Endothelial cell of umbilical vein (primary cell): ENCODE measurements around the gene SLC39A12. TPM values are rescaled to one million over a fixed set of nuclear protein-coding genes. Genes with fewer than 3 reads are reported as not detected.

Source experiments
- BruUV-seq: library from RNA; stranded (reverse); fragments of 400-500 nt; replicated peaks from 2 replicates; lab custom pipeline; 2021; lab: Mats Ljungman, UMichigan
- CTCF ChIA-PET: fragments of 300-600, 350-600 bp; sonication (Branson Sonifier 250); formaldehyde crosslinking; loops from one replicate; lab custom pipeline; 2021; ENCODE audit warnings: antibody characterized with exemption, inconsistent platforms; lab: Charles Lee
- POLR2A ChIA-PET: fragments of 300-600, 350-600 bp; sonication (Branson Sonifier 250); formaldehyde crosslinking; loops from one replicate; lab custom pipeline; 2021; ENCODE audit warnings: antibody characterized with exemption, inconsistent platforms; lab: Charles Lee
- DNase-seq: peaks from one replicate; pipeline ENCODE4 v3.0.0-alpha.2; 2011; ENCODE audit warnings: low read depth, low spot score
- FAIRE-seq: peaks from 2 replicates; lab custom pipeline; 2011; peaks lifted over from hg19 to GRCh38; lab: Jason Lieb, UNC
- H2AFZ ChIP-seq: 2 replicates; pipeline ENCODE4 v1.6.0; 2012; ENCODE audit warnings: low read depth, low read length, control low read depth, inconsistent platforms
- H3K27ac ChIP-seq: 2 replicates; pipeline ENCODE4 v1.5.1; 2011; ENCODE audit warnings: low read depth, mild to moderate bottlenecking, control low read depth, low read length, moderate library complexity; ENCODE audit not compliant: insufficient read depth
- H3K27me3 ChIP-seq, 2 experiments: 2 replicates each; pipeline versions ENCODE4 v1.6.0 to v1.6.1; 2011; ENCODE audit warnings: low read length in 2 of 2, mixed read lengths in 1 of 2; ENCODE audit not compliant: control insufficient read depth in 2 of 2, insufficient read depth in 2 of 2
- H3K36me3 ChIP-seq, 2 experiments: 2 replicates in 1 of 2; 3 replicates in 1 of 2; pipeline ENCODE4 v1.5.1; 2011; ENCODE audit warnings: low read length in 2 of 2, mild to moderate bottlenecking in 1 of 2, moderate library complexity in 1 of 2; ENCODE audit not compliant: control insufficient read depth in 2 of 2, insufficient read depth in 2 of 2; ENCODE audit errors: extremely low read depth in 1 of 2
- H3K4me1 ChIP-seq: 3 replicates; pipeline ENCODE4 v1.5.1; 2011; ENCODE audit warnings: mild to moderate bottlenecking, low read length; ENCODE audit not compliant: control insufficient read depth, insufficient read depth; ENCODE audit errors: extremely low read depth
- H3K4me2 ChIP-seq: 2 replicates; pipeline ENCODE4 v1.6.1; 2011; ENCODE audit warnings: low read length, control low read depth, mixed read lengths; ENCODE audit not compliant: insufficient read depth
- H3K4me3 ChIP-seq, 3 experiments: fragments of 200-600 bp in 1 of 3; sonication (generic), shearing (Covaris generic) in 1 of 3; replicated peaks in 1 of 3; 2 replicates each; pipeline ENCODE4 v1.5.1; 2011 to 2016; ENCODE audit warnings: control low read depth in 3 of 3, low read length in 3 of 3, mild to moderate bottlenecking in 2 of 3, inconsistent platforms in 1 of 3, low read depth in 1 of 3, moderate library complexity in 1 of 3; ENCODE audit not compliant: insufficient read depth in 1 of 3
- H3K79me2 ChIP-seq: 2 replicates; pipeline ENCODE4 v1.6.0; 2012; ENCODE audit warnings: low read length, inconsistent platforms; ENCODE audit not compliant: control insufficient read depth, insufficient read depth
- H3K9ac ChIP-seq: replicated peaks from 2 replicates; pipeline ENCODE3; 2011; ENCODE audit warnings: low read length, control low read depth; ENCODE audit not compliant: insufficient read depth; ENCODE audit errors: extremely low read depth
- H3K9me1 ChIP-seq: replicated peaks from 3 replicates; pipeline ENCODE4 v1.6.0; 2011; ENCODE audit warnings: mild to moderate bottlenecking, low read length; ENCODE audit not compliant: control insufficient read depth, insufficient read depth; ENCODE audit errors: extremely low read depth
- H3K9me3 ChIP-seq: replicated peaks from 2 replicates; pipeline ENCODE4 v1.5.1; 2012; ENCODE audit warnings: low read length, inconsistent platforms; ENCODE audit not compliant: control insufficient read depth, insufficient read depth
- H4K20me1 ChIP-seq: replicated peaks from 2 replicates; pipeline ENCODE3; 2011; ENCODE audit warnings: mild to moderate bottlenecking, low read length; ENCODE audit not compliant: control insufficient read depth, insufficient read depth; ENCODE audit errors: extremely low read depth
- EZH2 ChIP-seq: IDR thresholded peaks from 2 replicates; pipeline ENCODE4 v1.6.1; 2012; ENCODE audit warnings: borderline replicate concordance, low read depth, mild to moderate bottlenecking, moderate library complexity, low read length, inconsistent platforms; ENCODE audit not compliant: severe bottlenecking
- FOS ChIP-seq: IDR thresholded peaks from 2 replicates; pipeline ENCODE4 v1.6.1; 2011; ENCODE audit warnings: mild to moderate bottlenecking, low read length, moderate library complexity, borderline replicate concordance; ENCODE audit not compliant: insufficient read depth
- GATA2 ChIP-seq: IDR thresholded peaks from 2 replicates; pipeline ENCODE4 v1.7.0; 2011; ENCODE audit warnings: low read depth, mild to moderate bottlenecking, moderate library complexity, mixed read lengths, low read length; ENCODE audit not compliant: insufficient read length, insufficient read depth
- POLR2A ChIP-seq: IDR thresholded peaks from 2 replicates; pipeline ENCODE4 v1.6.1; 2012; ENCODE audit warnings: low read depth, mild to moderate bottlenecking, control low read depth, low read length
- dilution Hi-C: fragments of 300-500 bp; cut with MboI; formaldehyde crosslinking; loops from one replicate; pipeline ENCODE4 v1.15.0; 2019; ENCODE audit warnings: low sequenced_read_pairs; ENCODE audit not compliant: extremely low pct_ligation_motif_present
- intact Hi-C: fragments of 100-400 bp; cut with micrococcal nuclease; formaldehyde crosslinking; loops from one replicate; pipeline ENCODE4 v1.10.0; 2022
- polyA plus RNA-seq, 4 experiments: library from polyadenylated mRNA; depleted of rRNA in 3 of 4; stranded (reverse) in 3 of 4; unstranded in 1 of 4; fragments of >200 nt; gene quantifications; 2 replicates each; pipeline versions ENCODE4 v1.2.1 to v1.2.3, GENCODE V29; 2011 to 2012; ENCODE audit warnings: missing spikeins in 1 of 4
- total RNA-seq: library from RNA; stranded (reverse); gene quantifications from 2 replicates; pipeline ENCODE4 v1.2.3, GENCODE V29; 2021
- TF ChIP-seq, protein P1 (sequence below), 2 donors: IDR thresholded peaks; 1 replicate in 1 of 2; 2 replicates in 1 of 2; pipeline ENCODE4 v1.5.1; 2011; ENCODE audit warnings: low read length in 2 of 2, mild to moderate bottlenecking in 2 of 2, moderate library complexity in 2 of 2, control low read depth in 1 of 2, inconsistent platforms in 1 of 2, low read depth in 1 of 2; ENCODE audit not compliant: insufficient read depth in 1 of 2; ENCODE audit errors: extremely low read depth in 1 of 2

Gene SLC39A12
- total and polyA plus RNA-seq, 2 donors (not counting 3 experiments of a cell fraction or from before 2014, with no cell fraction given), result not detected

DNA sequence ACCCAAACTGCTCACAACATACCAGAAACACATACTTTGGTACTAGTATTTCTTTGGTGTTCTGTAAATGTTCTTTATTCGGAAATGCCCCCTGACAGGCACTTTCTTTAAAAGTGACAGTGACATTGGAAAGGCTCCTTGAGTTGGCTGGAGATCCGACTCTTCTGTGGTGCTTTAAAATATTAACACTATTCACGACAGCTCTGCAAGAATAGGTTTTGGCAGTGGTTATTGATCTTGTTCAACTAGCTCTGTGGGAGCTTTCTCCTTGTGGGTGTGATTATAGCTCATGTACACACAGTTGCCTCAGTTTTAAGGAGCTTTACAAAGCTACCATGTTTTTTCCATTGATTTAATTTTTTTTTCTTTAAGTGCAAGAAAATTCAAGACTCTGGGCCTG, 30.3 kb upstream of the SLC39A12 start:
- no peak for FAIRE-seq
- POLR2A ChIA-PET, result no interaction called here
- no TSS peak for BruUV-seq

DNA sequence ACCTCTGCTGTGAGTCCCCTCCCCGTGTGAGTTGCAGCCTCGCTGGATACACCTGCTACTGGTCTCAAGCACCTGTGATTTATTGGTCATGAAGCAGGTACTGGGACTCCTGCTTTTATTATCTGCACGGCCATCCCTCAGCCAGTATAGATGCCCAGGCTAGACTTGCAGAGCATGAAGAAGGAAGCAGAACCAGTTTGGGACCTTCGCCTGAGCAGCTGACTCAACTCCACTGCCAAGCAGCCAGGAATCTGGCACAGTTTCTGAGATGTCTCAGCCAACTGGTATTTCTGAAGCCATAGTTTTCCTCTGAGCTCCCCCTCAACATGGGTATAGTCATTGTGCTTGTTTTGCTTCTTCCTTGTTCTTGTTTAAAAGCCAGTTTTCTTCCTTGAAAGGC, 28.0 kb upstream of the SLC39A12 start:
- POLR2A ChIA-PET, result no interaction called here
- H3K4me3 ChIP-seq, result no peak overlapping the region
- H4K20me1 ChIP-seq, result no peaks in the 10 kb centered on the region
- DNase-seq (no peak), FAIRE-seq (no peak)
- no peaks in the 10 kb centered on the region for H3K9me3 ChIP-seq
- CTCF ChIA-PET, result no interaction called here
- H3K4me1 ChIP-seq, result no peaks in the 10 kb centered on the region
- no peak overlapping the region for H2AFZ ChIP-seq
- TF ChIP-seq POLR2A (no peak), FOS (no peak), EZH2 (no peak)
- TF ChIP-seq, protein P1, sequence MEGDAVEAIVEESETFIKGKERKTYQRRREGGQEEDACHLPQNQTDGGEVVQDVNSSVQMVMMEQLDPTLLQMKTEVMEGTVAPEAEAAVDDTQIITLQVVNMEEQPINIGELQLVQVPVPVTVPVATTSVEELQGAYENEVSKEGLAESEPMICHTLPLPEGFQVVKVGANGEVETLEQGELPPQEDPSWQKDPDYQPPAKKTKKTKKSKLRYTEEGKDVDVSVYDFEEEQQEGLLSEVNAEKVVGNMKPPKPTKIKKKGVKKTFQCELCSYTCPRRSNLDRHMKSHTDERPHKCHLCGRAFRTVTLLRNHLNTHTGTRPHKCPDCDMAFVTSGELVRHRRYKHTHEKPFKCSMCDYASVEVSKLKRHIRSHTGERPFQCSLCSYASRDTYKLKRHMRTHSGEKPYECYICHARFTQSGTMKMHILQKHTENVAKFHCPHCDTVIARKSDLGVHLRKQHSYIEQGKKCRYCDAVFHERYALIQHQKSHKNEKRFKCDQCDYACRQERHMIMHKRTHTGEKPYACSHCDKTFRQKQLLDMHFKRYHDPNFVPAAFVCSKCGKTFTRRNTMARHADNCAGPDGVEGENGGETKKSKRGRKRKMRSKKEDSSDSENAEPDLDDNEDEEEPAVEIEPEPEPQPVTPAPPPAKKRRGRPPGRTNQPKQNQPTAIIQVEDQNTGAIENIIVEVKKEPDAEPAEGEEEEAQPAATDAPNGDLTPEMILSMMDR (IDR thresholded peaks at IDR 0.05; ENCODE audit: extremely low read depth in 1 of 2, insufficient read depth in 1 of 2, low read depth in 1 of 2, low read length in 2 of 2), result no peak
- BruUV-seq, result no TSS peak
- intact Hi-C loops, result no loop called here
- dilution Hi-C loops, result no loop called here
- H3K9me1 ChIP-seq, result no peaks in the 10 kb centered on the region
- no peak overlapping the region for H3K9ac ChIP-seq
- peaks cover 0 to 2% of the 10 kb centered on the region in 2 experiments for H3K27me3 ChIP-seq
- no peak overlapping the region for H3K27ac ChIP-seq
- H3K79me2 ChIP-seq, result no peaks in the 10 kb centered on the region
- H3K4me2 ChIP-seq, result no peak overlapping the region
- no peaks in the 10 kb centered on the region for H3K36me3 ChIP-seq

More for the DNA sequence above, 30.3 kb upstream of the SLC39A12 start:
- CTCF ChIA-PET, result no interaction called here
- Histone ChIP-seq H3K27me3 (peaks cover 0 to 2% of the 10 kb centered on the region in 2 experiments), H2AFZ (no peak overlapping the region), H3K27ac (no peak overlapping the region), H3K9ac (no peak overlapping the region), H3K79me2 (no peaks in the 10 kb centered on the region), H4K20me1 (no peaks in the 10 kb centered on the region), H3K9me1 (no peaks in the 10 kb centered on the region), H3K4me3 (no peak overlapping the region), H3K4me1 (no peaks in the 10 kb centered on the region), H3K36me3 (no peaks in the 10 kb centered on the region), H3K4me2 (no peak overlapping the region), H3K9me3 (no peaks in the 10 kb centered on the region)
- TF ChIP-seq GATA2 (no peak), FOS (no peak), POLR2A (no peak)
- TF ChIP-seq, protein P1 (IDR thresholded peaks at IDR 0.05; ENCODE audit: extremely low read depth in 1 of 2, insufficient read depth in 1 of 2, low read depth in 1 of 2, low read length in 2 of 2), result no peak
- DNase-seq, result no peak
- dilution Hi-C loops (no loop called here), intact Hi-C loops (no loop called here)
